Aorta (tissue), 5 donors: ENCODE results near the gene BNC2. TPM values are rescaled to one million over a fixed set of nuclear protein-coding genes. Genes with fewer than 3 reads are reported as not detected.

Source experiments
- ATAC-seq: fragments of 200-7000 bp; cut with Tn5 transposase; one replicate; pipeline ENCODE4 v1.9.1; 2022; ENCODE audit warnings: moderate library complexity; ENCODE audit not compliant: low FRiP score
- DNase-seq, 2 donors: peaks; one replicate each; pipeline ENCODE4 v3.0.0-alpha.2; 2020
- H3K27ac ChIP-seq, 2 donors: one replicate each; pipeline ENCODE4 v1.5.1; 2013; ENCODE audit warnings: low read length in 2 of 2, mild to moderate bottlenecking in 2 of 2, moderate library complexity in 2 of 2, control low read depth in 1 of 2, inconsistent platforms in 1 of 2, low read depth in 1 of 2
- H3K27me3 ChIP-seq, 2 donors: one replicate each; pipeline ENCODE4 v1.6.1; 2013; ENCODE audit warnings: control low read depth in 1 of 2, low read length in 1 of 2, mild to moderate bottlenecking in 1 of 2, moderate library complexity in 1 of 2; ENCODE audit not compliant: insufficient read depth in 2 of 2, control insufficient read depth in 1 of 2
- H3K36me3 ChIP-seq, 2 donors: one replicate each; pipeline ENCODE4 v1.6.1; 2013; ENCODE audit warnings: control low read depth in 1 of 2, low read length in 1 of 2, mild to moderate bottlenecking in 1 of 2; ENCODE audit not compliant: insufficient read depth in 2 of 2, control insufficient read depth in 1 of 2
- H3K4me1 ChIP-seq, 2 donors: one replicate each; pipeline ENCODE4 v1.6.1; 2013; ENCODE audit warnings: low read length in 2 of 2, control low read depth in 1 of 2, mild to moderate bottlenecking in 1 of 2, moderate library complexity in 1 of 2; ENCODE audit not compliant: insufficient read depth in 2 of 2, control insufficient read depth in 1 of 2
- H3K4me3 ChIP-seq, 2 donors: one replicate each; pipeline ENCODE4 v1.5.1; 2013; ENCODE audit warnings: low read length in 2 of 2, control low read depth in 1 of 2, mild to moderate bottlenecking in 1 of 2
- H3K9me3 ChIP-seq: one replicate; pipeline ENCODE4 v1.6.1; 2013; ENCODE audit warnings: mild to moderate bottlenecking, low read length; ENCODE audit not compliant: control insufficient read depth
- WGBS, 2 donors: extraction: QIAGEN DNeasy Blood & Tissue Kit; methylation state at CpG; one replicate each; pipeline ENCODE4 v1.1.7; 2013; 5-methylcytosine and 5-hydroxymethylcytosine counted together
- intact Hi-C, 2 donors: fragments of 100-400 bp; cut with DNase I; formaldehyde crosslinking; loops; one replicate each; pipeline versions ENCODE4 v1.14.2 to v1.15.0; 2022
- polyA plus RNA-seq, 2 donors: library from polyadenylated mRNA; stranded (reverse); fragments of 200-250 nt; gene quantifications; one replicate each; pipeline ENCODE4 v1.2.3, GENCODE V29; 2013
- total RNA-seq, 2 donors: library from RNA; stranded (reverse); fragmentation: NEBNext Ultra II Directional; extraction: Animal tissue kit (Norgen Biotek cat#: 25700); gene quantifications; one replicate each; pipeline ENCODE4 v1.2.1, GENCODE V29; 2021
- donor health status: healthy with polysubstance abuse.
- donor health status: Bipolar disorder and iron deficiency.
- donor health status: DM: no; HTN: no; CAD: no.
- donor health status: DM: no; HTN: no; CAD: no.
- donor health status: DM: yes; HTN: yes; CAD: no.

Gene BNC2
- total and polyA plus RNA-seq, 4 donors: 0.36 to 69.0 (median 11.5) TPM

DNA sequence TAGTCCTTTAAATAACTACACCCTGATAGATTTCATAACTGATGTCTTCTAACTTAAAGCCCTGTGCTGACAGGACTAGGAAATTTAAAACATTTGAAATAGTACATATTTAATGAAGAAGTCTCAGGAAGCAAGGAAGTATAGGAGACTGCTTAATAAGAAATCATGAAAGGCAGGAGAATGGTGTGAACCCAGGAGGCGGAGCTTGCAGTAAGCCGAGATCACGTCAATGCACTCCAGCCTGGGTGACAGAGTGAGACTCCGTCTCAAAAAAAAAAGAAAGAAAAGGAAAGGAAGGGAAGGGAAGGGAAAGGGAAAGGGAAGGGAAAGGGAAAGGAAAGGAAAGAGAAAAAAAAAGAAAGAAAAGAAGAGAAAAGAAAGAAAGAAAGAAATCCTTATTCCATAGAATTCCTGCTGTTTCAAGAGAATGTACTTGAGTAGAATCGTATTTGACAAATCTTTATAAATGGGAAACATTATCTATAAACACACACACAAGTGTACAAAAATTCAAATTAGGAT lies 74.1 kb downstream of the BNC2 start:
- no peak overlapping the region for H3K4me3 ChIP-seq
- intact Hi-C loops: no loop called here
- H3K4me1 ChIP-seq: no peaks in the 10 kb centered on the region
- no peak for DNase-seq
- H3K27me3 ChIP-seq: no peaks in the 10 kb centered on the region
- ATAC-seq: no peak
- H3K27ac ChIP-seq: no peak overlapping the region
- H3K36me3 ChIP-seq: no peaks in the 10 kb centered on the region
- no peaks in the 10 kb centered on the region for H3K9me3 ChIP-seq
- WGBS, 2 donors: 78 to 88% methylated on average over 5 of the region's 5 CpGs

DNA sequence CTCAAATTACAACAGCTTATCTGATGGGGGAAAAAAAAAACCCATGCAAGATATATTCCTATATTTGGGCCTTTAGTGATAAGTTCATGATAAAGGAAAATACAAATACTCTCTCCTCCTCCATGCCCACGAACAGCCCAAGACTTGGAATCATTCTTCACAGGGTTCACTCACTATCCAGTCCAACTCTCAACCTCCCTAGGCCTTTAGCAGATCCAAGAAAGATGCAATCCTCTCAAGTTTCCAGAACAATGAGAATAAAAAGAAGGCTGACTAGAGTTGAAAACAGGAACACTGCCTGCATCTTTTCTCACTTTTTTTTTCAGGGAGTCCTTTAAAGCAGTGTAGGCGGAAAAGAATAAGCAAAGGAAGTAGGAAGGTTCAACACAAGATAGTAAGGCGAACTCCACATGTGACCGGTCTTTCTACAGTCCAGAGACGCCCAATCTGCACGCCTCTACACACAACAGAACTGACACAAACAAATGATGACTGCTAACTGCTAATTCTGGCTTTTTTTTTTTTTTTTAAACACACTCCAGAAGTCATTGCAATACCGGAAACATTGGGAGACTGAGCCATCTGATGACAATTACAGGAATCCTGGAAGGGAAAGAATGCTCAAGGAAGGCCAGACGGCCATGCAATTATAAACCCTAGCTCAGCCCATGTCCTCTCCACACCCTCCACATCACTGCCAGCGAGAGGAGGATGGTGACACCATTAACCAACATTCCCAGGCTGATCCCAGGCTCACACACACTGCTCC lies 75.4 kb downstream of the BNC2 start:
- peak; percentile 84 for ATAC-seq
- Histone ChIP-seq H3K27ac (no peak overlapping the region), H3K4me1 (no peaks in the 10 kb centered on the region), H3K9me3 (no peaks in the 10 kb centered on the region), H3K27me3 (no peaks in the 10 kb centered on the region), H3K36me3 (no peaks in the 10 kb centered on the region), H3K4me3 (no peak overlapping the region)
- WGBS, 2 donors: 70 to 75% methylated on average over 9 of the region's 9 CpGs
- intact Hi-C loops: no loop called here
- peak in 1 of 2 donors; percentile 62 for DNase-seq

GRCh38 chr9:16794103-16794502 lies 76.4 kb downstream of the BNC2 start:
- DNase-seq: no peak
- Histone ChIP-seq H3K27ac (no peak overlapping the region), H3K9me3 (no peaks in the 10 kb centered on the region), H3K36me3 (no peaks in the 10 kb centered on the region), H3K4me3 (no peak overlapping the region), H3K4me1 (no peaks in the 10 kb centered on the region), H3K27me3 (no peaks in the 10 kb centered on the region)
- 94 to 96% methylated on average over 4 of the region's 4 CpGs for WGBS, 2 donors
- intact Hi-C loops: no loop called here
- ATAC-seq: no peak

DNA sequence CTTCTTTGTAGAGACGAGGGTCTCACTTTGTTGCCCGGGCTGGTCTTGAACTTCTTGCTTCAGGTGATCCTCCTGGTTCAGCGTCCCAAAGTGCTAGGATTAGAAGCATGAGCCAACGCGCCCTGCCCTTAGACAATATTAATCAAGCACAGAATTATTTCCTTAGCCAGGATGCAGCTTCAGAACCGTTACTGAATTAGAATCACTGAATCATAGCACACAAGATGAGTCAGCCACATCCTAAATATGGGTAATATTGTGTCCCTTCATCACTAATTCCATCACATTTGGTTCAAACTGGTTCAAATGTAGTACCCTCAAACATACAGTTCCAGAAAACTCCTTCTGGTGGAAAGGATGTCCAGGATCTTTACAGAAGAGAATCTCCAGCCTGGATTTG lies 82.7 kb downstream of the BNC2 start:
- no peaks in the 10 kb centered on the region for H3K4me1 ChIP-seq
- H3K4me3 ChIP-seq: no peak overlapping the region
- no peaks in the 10 kb centered on the region for H3K36me3 ChIP-seq
- 84% methylated on average over 6 of the region's 6 CpGs for WGBS, 2 donors
- intact Hi-C loops: no loop called here
- no peak overlapping the region for H3K27ac ChIP-seq
- H3K27me3 ChIP-seq: no peaks in the 10 kb centered on the region
- no peaks in the 10 kb centered on the region for H3K9me3 ChIP-seq
- no peak for DNase-seq
- ATAC-seq: no peak

DNA sequence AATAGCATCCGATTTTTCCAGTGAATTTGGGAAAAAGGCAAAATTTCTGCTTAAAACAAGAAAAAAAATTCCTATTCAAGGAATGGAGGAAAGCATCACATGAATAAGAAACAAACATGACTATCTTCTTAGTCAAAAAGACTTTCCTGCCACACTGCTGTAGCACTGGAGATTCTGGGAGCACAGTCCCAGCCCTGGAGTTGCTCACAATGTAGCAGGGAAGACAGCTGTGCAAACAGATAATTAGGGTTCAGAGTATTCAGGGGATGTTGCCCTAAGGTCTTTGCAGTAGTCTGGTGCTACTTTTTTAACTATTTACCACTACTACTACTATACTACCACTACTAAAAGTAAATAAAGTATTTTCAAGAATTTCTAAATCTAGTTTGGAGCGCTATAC lies 86.5 kb downstream of the BNC2 start:
- no peaks in the 10 kb centered on the region for H3K9me3 ChIP-seq
- WGBS, 2 donors: 97 to 98% methylated on average over 2 of the region's 2 CpGs
- intact Hi-C loops: no loop called here
- no peaks in the 10 kb centered on the region for H3K36me3 ChIP-seq
- H3K27ac ChIP-seq: no peak overlapping the region
- no peaks in the 10 kb centered on the region for H3K27me3 ChIP-seq
- H3K4me3 ChIP-seq: no peak overlapping the region
- no peak for DNase-seq
- H3K4me1 ChIP-seq: no peaks in the 10 kb centered on the region
- no peak for ATAC-seq

- no peaks in the 10 kb centered on the region for H3K27me3 ChIP-seq
- WGBS, 2 donors: 46 to 54% methylated on average over 3 of the region's 3 CpGs
- no peaks in the 10 kb centered on the region for H3K4me1 ChIP-seq
- no peak for ATAC-seq
- no peak for DNase-seq
- H3K36me3 ChIP-seq: no peaks in the 10 kb centered on the region
- intact Hi-C loops: no loop called here
- H3K27ac ChIP-seq: no peak overlapping the region
- H3K4me3 ChIP-seq: no peak overlapping the region
- H3K9me3 ChIP-seq: no peaks in the 10 kb centered on the region
Measured at GRCh38 chr9:16782490-16782889, 88.0 kb downstream of the BNC2 start.

GRCh38 chr9:16775330-16775729 lies 95.1 kb downstream of the BNC2 start:
- intact Hi-C loops: no loop called here
- Histone ChIP-seq H3K4me1 (no peaks in the 10 kb centered on the region), H3K4me3 (no peak overlapping the region), H3K9me3 (no peaks in the 10 kb centered on the region), H3K27me3 (no peaks in the 10 kb centered on the region), H3K27ac (no peak overlapping the region), H3K36me3 (no peaks in the 10 kb centered on the region)
- no peak for ATAC-seq
- no peak for DNase-seq
- WGBS, 2 donors: 85 to 95% methylated on average over 2 of the region's 2 CpGs

DNA sequence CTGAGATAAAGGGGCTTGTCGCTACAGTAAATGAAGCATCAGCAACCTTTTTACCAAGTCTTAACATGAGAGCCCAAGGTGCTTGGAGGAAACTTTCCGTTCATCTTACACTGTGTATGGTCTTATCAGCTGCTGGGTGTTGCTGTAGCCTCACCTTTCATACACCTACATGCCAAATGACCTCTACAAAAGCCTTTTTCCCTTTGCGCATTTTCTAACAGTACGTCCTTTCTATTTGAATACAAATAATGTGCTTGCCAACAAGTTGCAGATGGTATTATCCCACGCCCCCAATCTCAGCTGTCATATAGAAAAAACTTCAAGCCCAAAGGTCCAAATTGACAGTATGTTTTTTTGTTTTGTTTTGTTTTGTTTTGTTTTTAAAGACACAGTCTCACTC lies 96.9 kb downstream of the BNC2 start:
- H3K9me3 ChIP-seq: no peaks in the 10 kb centered on the region

DNA sequence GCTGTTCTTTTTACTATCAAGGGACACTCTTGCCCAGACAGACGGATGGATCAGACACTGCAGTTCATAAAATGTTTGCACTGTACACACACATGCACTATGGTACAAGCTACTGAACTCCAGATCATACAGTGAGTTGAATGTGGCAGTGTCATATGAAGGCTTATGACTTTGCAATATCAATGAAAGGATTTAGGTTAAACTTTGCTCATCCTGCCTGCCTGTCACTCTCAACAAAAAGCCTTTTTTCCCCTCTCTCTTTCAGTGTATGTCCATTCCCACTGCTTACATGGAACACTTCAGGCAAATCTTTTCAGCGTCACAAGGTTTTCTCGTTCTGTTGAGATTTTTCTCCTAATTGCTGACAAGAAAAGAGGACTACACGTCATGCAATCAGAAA lies 97.4 kb downstream of the BNC2 start:
- Histone ChIP-seq H3K9me3 (no peaks in the 10 kb centered on the region), H3K4me1 (no peaks in the 10 kb centered on the region), H3K27ac (no peak overlapping the region), H3K36me3 (no peaks in the 10 kb centered on the region), H3K4me3 (no peak overlapping the region), H3K27me3 (no peaks in the 10 kb centered on the region)
- DNase-seq (no peak), ATAC-seq (no peak)
- intact Hi-C loops: no loop called here
- WGBS, 2 donors: 90 to 94% methylated on average over 4 of the region's 4 CpGs

More for the DNA sequence above, 96.9 kb downstream of the BNC2 start:
- 95% methylated on average over 5 of the region's 5 CpGs for WGBS, 2 donors
- DNase-seq: no peak
- H3K27me3 ChIP-seq: no peaks in the 10 kb centered on the region
- H3K27ac ChIP-seq: no peak overlapping the region
- no peaks in the 10 kb centered on the region for H3K36me3 ChIP-seq
- no peaks in the 10 kb centered on the region for H3K4me1 ChIP-seq
- no peak for ATAC-seq
- H3K4me3 ChIP-seq: no peak overlapping the region
- intact Hi-C loops: no loop called here
